H1 (cell line): ENCODE data around the gene STAMBPL1. TPM values are rescaled to one million over a fixed set of nuclear protein-coding genes. Genes with fewer than 3 reads are reported as not detected.

ENCODE experiments used
- CTCF ChIA-PET: fragments of 300-600 bp; sonication (Branson Sonifier 250); formaldehyde crosslinking; loops from one replicate; lab custom pipeline; 2021; ENCODE audit not compliant: partially characterized antibody; lab: Charles Lee
- POLR2A ChIA-PET: fragments of 300-600 bp; sonication (Branson Sonifier 250); formaldehyde crosslinking; loops from one replicate; lab custom pipeline; 2021; ENCODE audit warnings: inconsistent platforms; ENCODE audit not compliant: partially characterized antibody; lab: Charles Lee
- DNase-seq, 2 experiments: peaks; one replicate each; pipeline versions ENCODE4 v3.0.0 to v3.0.0-alpha.2; 2010 to 2022; ENCODE audit warnings: low spot score in 2 of 2, low read depth in 1 of 2, mixed read lengths in 1 of 2
- FAIRE-seq: peaks from 2 replicates; lab custom pipeline; 2011; peaks lifted over from hg19 to GRCh38; lab: Jason Lieb, UNC
- H2AFZ ChIP-seq: 2 replicates; pipeline ENCODE4 v1.8.1; 2012; ENCODE audit warnings: low read length, inconsistent platforms
- H2AK5ac ChIP-seq: 2 replicates; pipeline ENCODE4 v1.6.1; 2013; ENCODE audit warnings: low read depth, low read length
- H2BK120ac ChIP-seq: replicated peaks from 2 replicates; pipeline ENCODE3; 2013; ENCODE audit warnings: low read depth, low read length, inconsistent platforms
- H2BK12ac ChIP-seq: 2 replicates; pipeline ENCODE4 v1.6.1; 2013; ENCODE audit warnings: low read depth, low read length
- H2BK15ac ChIP-seq: 2 replicates; pipeline ENCODE4 v1.6.1; 2013; ENCODE audit warnings: low read length
- H2BK20ac ChIP-seq: 2 replicates; pipeline ENCODE4 v1.6.1; 2013; ENCODE audit warnings: low read length
- H2BK5ac ChIP-seq: 2 replicates; pipeline ENCODE4 v1.6.1; 2013; ENCODE audit warnings: low read depth, low read length
- H3K14ac ChIP-seq: 2 replicates; pipeline ENCODE4 v1.6.1; 2013; ENCODE audit warnings: inconsistent platforms; ENCODE audit not compliant: insufficient read length
- H3K18ac ChIP-seq: 2 replicates; pipeline ENCODE4 v1.6.1; 2013; ENCODE audit warnings: low read length; ENCODE audit errors: extremely low read depth
- H3K23ac ChIP-seq: 2 replicates; pipeline ENCODE4 v1.6.1; 2013; ENCODE audit warnings: inconsistent platforms; ENCODE audit not compliant: insufficient read length
- H3K23me2 ChIP-seq: 2 replicates; pipeline ENCODE4 v1.6.1; 2013; ENCODE audit warnings: low read depth, low read length
- H3K27ac ChIP-seq: 2 replicates; pipeline ENCODE4 v1.6.1; 2011; ENCODE audit warnings: low read depth, low read length, inconsistent platforms
- H3K27me3 ChIP-seq, 4 experiments: replicated peaks in 1 of 4; 1 replicate in 1 of 4; 2 replicates in 3 of 4; pipeline versions ENCODE4 v1.6.1 to v1.8.1; 2011 to 2013; ENCODE audit warnings: low read length in 3 of 4, mild to moderate bottlenecking in 3 of 4, inconsistent platforms in 2 of 4, mixed read lengths in 2 of 4, moderate library complexity in 1 of 4; ENCODE audit not compliant: control insufficient read depth in 3 of 4, insufficient read depth in 3 of 4; ENCODE audit errors: extremely low read depth in 1 of 4
- H3K36me3 ChIP-seq, 4 experiments: 2 replicates each; pipeline versions ENCODE4 v1.6.1 to v1.8.1; 2011 to 2013; ENCODE audit warnings: mild to moderate bottlenecking in 4 of 4, low read length in 3 of 4, moderate library complexity in 2 of 4, control low read depth in 1 of 4, inconsistent platforms in 1 of 4; ENCODE audit not compliant: insufficient read depth in 4 of 4, control insufficient read depth in 2 of 4
- H3K4ac ChIP-seq: replicated peaks from 2 replicates; pipeline ENCODE3; 2013; ENCODE audit warnings: low read length, low read depth, mixed read lengths, inconsistent platforms; ENCODE audit not compliant: insufficient read length
- H3K4me1 ChIP-seq, 4 experiments: replicated peaks in 1 of 4; 1 replicate in 1 of 4; 2 replicates in 3 of 4; pipeline versions ENCODE4 v1.6.1 to v1.8.1; 2011 to 2013; ENCODE audit warnings: low read length in 3 of 4, inconsistent platforms in 2 of 4, mixed read lengths in 1 of 4; ENCODE audit not compliant: insufficient read depth in 4 of 4, control insufficient read depth in 3 of 4
- H3K4me2 ChIP-seq, 2 experiments: 2 replicates each; pipeline versions ENCODE4 v1.6.1 to v1.8.1; 2011 to 2013; ENCODE audit warnings: low read depth in 2 of 2, low read length in 2 of 2, control low read depth in 1 of 2, inconsistent platforms in 1 of 2, mild to moderate bottlenecking in 1 of 2; ENCODE audit not compliant: insufficient read depth in 1 of 2
- H3K4me3 ChIP-seq, 4 experiments: fragments of 200-600, 300-600 bp in 1 of 4; sonication (generic), shearing (Covaris generic), sonication (Bioruptor Twin) in 1 of 4; 2 replicates each; pipeline versions ENCODE4 v1.5.1 to v1.8.1; 2011 to 2016; ENCODE audit warnings: low read length in 4 of 4, low read depth in 3 of 4, control low read depth in 2 of 4, inconsistent platforms in 2 of 4, mild to moderate bottlenecking in 2 of 4, mixed read lengths in 1 of 4, moderate library complexity in 1 of 4; ENCODE audit not compliant: insufficient read depth in 2 of 4; ENCODE audit errors: extremely low read depth in 1 of 4
- H3K56ac ChIP-seq: replicated peaks from 2 replicates; pipeline ENCODE3; 2013; ENCODE audit warnings: low read depth, mild to moderate bottlenecking, mixed read lengths, low read length, inconsistent platforms; ENCODE audit not compliant: insufficient read length
- H3K79me1 ChIP-seq: 2 replicates; pipeline ENCODE4 v1.6.1; 2013; ENCODE audit warnings: low read depth, low read length, control low read depth
- H3K79me2 ChIP-seq, 2 experiments: 2 replicates each; pipeline versions ENCODE4 v1.6.1 to v1.8.1; 2012 to 2013; ENCODE audit warnings: low read length in 2 of 2, mild to moderate bottlenecking in 2 of 2, inconsistent platforms in 1 of 2; ENCODE audit not compliant: insufficient read depth in 2 of 2, control insufficient read depth in 1 of 2
- H3K9ac ChIP-seq, 4 experiments: replicated peaks in 1 of 4; 1 replicate in 1 of 4; 2 replicates in 3 of 4; pipeline versions ENCODE4 v1.6.1 to v1.8.1; 2011 to 2013; ENCODE audit warnings: low read depth in 3 of 4, low read length in 3 of 4, control low read depth in 2 of 4, mild to moderate bottlenecking in 2 of 4, moderate library complexity in 2 of 4, inconsistent platforms in 1 of 4; ENCODE audit errors: extremely low read depth in 1 of 4
- H3K9me3 ChIP-seq, 2 experiments: 2 replicates each; pipeline versions ENCODE4 v1.6.1 to v1.8.1; 2012 to 2013; ENCODE audit warnings: mild to moderate bottlenecking in 2 of 2, moderate library complexity in 2 of 2, control low read depth in 1 of 2, inconsistent platforms in 1 of 2, low read depth in 1 of 2, low read length in 1 of 2, mixed read lengths in 1 of 2; ENCODE audit not compliant: insufficient read depth in 2 of 2
- H4K20me1 ChIP-seq, 2 experiments: replicated peaks in 1 of 2; 2 replicates each; pipeline versions ENCODE3 to v1.8.1; 2011 to 2013; ENCODE audit warnings: inconsistent platforms in 2 of 2, low read length in 2 of 2, mild to moderate bottlenecking in 1 of 2; ENCODE audit not compliant: insufficient read depth in 2 of 2, control insufficient read depth in 1 of 2
- H4K5ac ChIP-seq: 2 replicates; pipeline ENCODE4 v1.6.1; 2013; ENCODE audit warnings: low read length, low read depth, mixed read lengths, inconsistent platforms; ENCODE audit not compliant: insufficient read length
- H4K8ac ChIP-seq: 2 replicates; pipeline ENCODE4 v1.8.0; 2013; ENCODE audit warnings: mild to moderate bottlenecking, moderate library complexity, low read length, inconsistent platforms; ENCODE audit not compliant: insufficient read depth; ENCODE audit errors: extremely low read depth
- H4K91ac ChIP-seq: replicated peaks from 2 replicates; pipeline ENCODE3; 2013; ENCODE audit warnings: low read length, mixed read lengths, inconsistent platforms; ENCODE audit not compliant: insufficient read length
- MAFK ChIP-seq: IDR thresholded peaks from 2 replicates; pipeline ENCODE4 v1.6.1; 2012; ENCODE audit warnings: low read depth, mild to moderate bottlenecking, improper control_type of control experiment, low read length
- polyA plus RNA-seq, 7 experiments: library from polyadenylated mRNA; depleted of rRNA in 3 of 7; stranded (reverse) in 5 of 7; unstranded in 2 of 7; fragments of >200 nt in 5 of 7; fragments of 200-250 nt in 2 of 7; gene quantifications; 1 replicate in 5 of 7; 2 replicates in 1 of 7; 4 replicates in 1 of 7; pipeline versions ENCODE4 v1.2.1 to v1.2.3, GENCODE V29; 2011 to 2013; ENCODE audit warnings: missing spikeins in 2 of 7, mixed read lengths in 2 of 7
- total RNA-seq: library from RNA; stranded (reverse); fragmentation: NEBNext Ultra II Directional; extraction: Animal tissue kit (Norgen Biotek cat#: 25700); gene quantifications from 2 replicates; pipeline ENCODE4 v1.2.1, GENCODE V29; 2021

Gene STAMBPL1
- total and polyA plus RNA-seq, 2 of the 8 experiments (the other 6 are each of a cell fraction or from before 2014, with no cell fraction given), result 5.5 TPM

DNA sequence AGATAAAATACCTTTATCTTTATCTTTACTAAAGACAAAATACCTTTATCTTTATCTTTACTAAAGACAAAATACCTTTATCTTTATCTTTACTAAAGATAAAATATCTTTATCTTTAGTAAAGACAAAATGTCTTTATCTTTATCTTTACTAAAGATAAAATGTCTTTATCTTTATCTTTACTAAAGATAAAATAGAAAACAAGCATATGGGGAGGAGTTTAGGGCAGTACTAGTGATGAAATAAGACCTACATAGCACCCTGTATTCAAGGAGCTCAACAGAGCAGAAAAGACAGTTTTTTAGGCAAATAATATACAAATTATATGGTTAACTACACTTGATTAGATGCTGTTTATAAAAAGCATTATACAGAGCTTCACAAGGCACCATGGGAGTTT lies 47.7 kb upstream of the STAMBPL1 start:
- no peaks in the 10 kb centered on the region for H3K79me2 ChIP-seq
- no peak overlapping the region for H3K18ac ChIP-seq
- H4K5ac ChIP-seq, result no peak overlapping the region
- no peak for FAIRE-seq
- no peak overlapping the region for H2BK15ac ChIP-seq
- no peak overlapping the region for H3K23ac ChIP-seq
- H3K79me1 ChIP-seq, result no peaks in the 10 kb centered on the region
- no peak overlapping the region for H3K27ac ChIP-seq
- no peaks in the 10 kb centered on the region for H3K23me2 ChIP-seq
- H3K9me3 ChIP-seq, result no peaks in the 10 kb centered on the region
- H2AFZ ChIP-seq, result no peak overlapping the region
- no peaks in the 10 kb centered on the region for H3K36me3 ChIP-seq
- no peak overlapping the region for H2AK5ac ChIP-seq
- no peak overlapping the region for H4K91ac ChIP-seq
- H2BK5ac ChIP-seq, result no peak overlapping the region
- H3K4ac ChIP-seq, result no peak overlapping the region
- no peak overlapping the region for H3K56ac ChIP-seq
- no peak for DNase-seq
- H3K4me1 ChIP-seq, result no peaks in the 10 kb centered on the region
- H2BK12ac ChIP-seq, result no peak overlapping the region
- H3K14ac ChIP-seq, result no peak overlapping the region
- no peak overlapping the region for H2BK120ac ChIP-seq
- H4K20me1 ChIP-seq, result no peaks in the 10 kb centered on the region
- no peak overlapping the region for H3K9ac ChIP-seq
- ChIA-PET CTCF (interaction anchor here (1.0 to 2.4 kb wide), 3 partner anchors 12 to 104 kb away, joined by 3 to 21 read pairs (median 3); no protein-coding TSS in a partner anchor), POLR2A (no interaction called here)
- H3K4me3 ChIP-seq, result no peak overlapping the region
- no peaks in the 10 kb centered on the region for H3K27me3 ChIP-seq
- H3K4me2 ChIP-seq, result no peak overlapping the region
- H2BK20ac ChIP-seq, result no peak overlapping the region
- no peak overlapping the region for H4K8ac ChIP-seq
- TF ChIP-seq MAFK, result no peak
